ENCODE data around the gene AP1G2. TPM values are rescaled to one million over a fixed set of nuclear protein-coding genes. Genes with fewer than 3 reads are reported as not detected.
A peak's percentile ranks its signal among the peaks of the same experiment; 100 is the strongest.

The AP1G2 gene
- total and polyA plus RNA-seq, 2 of the 13 experiments (the other 11 are each of a cell fraction or from before 2014, with no cell fraction given): 96.9 to 611 TPM

DNA sequence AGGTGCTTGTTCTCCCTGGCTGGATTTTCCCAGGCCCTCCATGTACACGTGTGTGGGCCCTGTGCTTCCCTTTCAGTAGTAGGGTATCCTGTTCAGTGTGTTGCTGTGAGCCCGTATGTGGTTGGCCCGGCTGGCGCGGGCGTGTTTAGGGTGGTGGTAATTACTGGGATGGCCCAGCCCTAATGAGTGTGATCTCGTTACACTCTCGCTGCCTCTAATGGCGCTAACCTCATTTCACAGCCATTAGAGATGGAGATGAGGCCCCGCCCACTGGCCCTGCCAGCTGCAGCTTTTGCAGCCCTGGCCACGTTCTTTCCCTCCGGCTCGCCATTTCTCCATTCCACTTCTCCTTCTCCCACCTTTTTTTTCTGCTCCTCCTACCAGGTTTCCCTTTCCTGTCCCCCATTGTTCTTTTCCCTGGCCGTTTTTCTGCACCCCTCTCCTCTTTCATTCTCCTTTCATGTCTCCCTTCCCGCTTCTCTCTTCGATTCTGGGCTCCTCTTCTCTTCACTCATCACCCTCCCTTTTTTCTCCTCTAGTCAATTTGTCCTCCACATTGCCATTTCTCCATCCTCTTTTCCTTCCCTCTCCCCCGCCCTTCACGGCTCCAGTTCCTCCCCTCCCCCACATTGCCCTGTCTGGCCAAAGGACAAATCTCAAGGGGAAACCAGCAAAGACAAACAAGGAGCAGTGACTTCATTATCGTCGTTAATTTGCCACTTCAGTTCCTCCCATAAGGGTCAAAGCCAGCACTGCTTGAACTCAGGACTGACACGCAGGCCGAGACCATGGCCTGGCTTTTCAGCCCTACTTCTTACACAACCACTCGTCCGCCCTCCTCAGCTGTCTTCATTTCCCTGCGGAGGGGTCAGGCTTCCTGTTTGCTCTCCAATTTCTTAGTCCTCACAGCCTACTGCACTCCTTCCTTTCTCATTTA is 22.8 kb downstream of the AP1G2 start:
- H3K9me3 ChIP-seq (ENCODE audit: low read length): no peaks in the 10 kb centered on the region
- H3K9ac ChIP-seq (ENCODE audit: insufficient read depth, low read depth, low read length): no peak overlapping the region
- DNase-seq (ENCODE audit: low spot score): no peak
- WGBS (ENCODE audit: low lambda C conversion rate): 61% methylated on average over 25 of the region's 25 CpGs
- no peak overlapping the region for H3K27ac ChIP-seq (ENCODE audit: extremely low read length, insufficient read depth, low read length)
- peaks cover 53% of the 10 kb centered on the region for H3K4me1 ChIP-seq (ENCODE audit: insufficient read depth, low read length)
- intact Hi-C loops (cut with micrococcal nuclease; ENCODE audit: unreplicated experiment): no loop called here
- no peaks in the 10 kb centered on the region for H3K36me3 ChIP-seq (replicated peaks in 1 of 2; ENCODE audit: control insufficient read depth in 1 of 2, insufficient read depth in 2 of 2, low read length in 2 of 2)
- peak overlapping the region; percentile 55 for H3K4me2 ChIP-seq (ENCODE audit: low read depth, low read length)
- ChIA-PET POLR2A (no interaction called here), CTCF (ENCODE audit: low intra/inter-chr PET ratio, low total read pairs) (no interaction called here)
- peak; percentile 21; the same call in 2 of the 3 replicates for ATAC-seq
- no peak overlapping the region for H2AFZ ChIP-seq (ENCODE audit: low read length)
- no peak for FAIRE-seq
- H4K20me1 ChIP-seq (ENCODE audit: insufficient read depth, low read length): no peaks in the 10 kb centered on the region
- H3K79me2 ChIP-seq (ENCODE audit: insufficient read depth, low read length): no peaks in the 10 kb centered on the region
- in situ Hi-C loops (cut with HindIII; ENCODE audit: extremely low pct_ligation_motif_present, low pct_unique_long_range_greater_than_20kb): no loop called here
- BruUV-seq (replicated peaks): no TSS peak
- H3K27me3 ChIP-seq (ENCODE audit: control insufficient read depth in 1 of 2, insufficient read depth in 2 of 2, low read length in 2 of 2): no peaks in the 10 kb centered on the region
- no peak overlapping the region for H3K4me3 ChIP-seq (replicated peaks in 1 of 3; ENCODE audit: insufficient read depth in 1 of 3, low read depth in 2 of 3, low read length in 3 of 3)
- TF ChIP-seq, protein P1, sequence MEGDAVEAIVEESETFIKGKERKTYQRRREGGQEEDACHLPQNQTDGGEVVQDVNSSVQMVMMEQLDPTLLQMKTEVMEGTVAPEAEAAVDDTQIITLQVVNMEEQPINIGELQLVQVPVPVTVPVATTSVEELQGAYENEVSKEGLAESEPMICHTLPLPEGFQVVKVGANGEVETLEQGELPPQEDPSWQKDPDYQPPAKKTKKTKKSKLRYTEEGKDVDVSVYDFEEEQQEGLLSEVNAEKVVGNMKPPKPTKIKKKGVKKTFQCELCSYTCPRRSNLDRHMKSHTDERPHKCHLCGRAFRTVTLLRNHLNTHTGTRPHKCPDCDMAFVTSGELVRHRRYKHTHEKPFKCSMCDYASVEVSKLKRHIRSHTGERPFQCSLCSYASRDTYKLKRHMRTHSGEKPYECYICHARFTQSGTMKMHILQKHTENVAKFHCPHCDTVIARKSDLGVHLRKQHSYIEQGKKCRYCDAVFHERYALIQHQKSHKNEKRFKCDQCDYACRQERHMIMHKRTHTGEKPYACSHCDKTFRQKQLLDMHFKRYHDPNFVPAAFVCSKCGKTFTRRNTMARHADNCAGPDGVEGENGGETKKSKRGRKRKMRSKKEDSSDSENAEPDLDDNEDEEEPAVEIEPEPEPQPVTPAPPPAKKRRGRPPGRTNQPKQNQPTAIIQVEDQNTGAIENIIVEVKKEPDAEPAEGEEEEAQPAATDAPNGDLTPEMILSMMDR (CRISPR knock-in tag; IDR thresholded peaks at IDR 0.05): no peak
- TF ChIP-seq MXD4 (CRISPR knock-in tag; IDR thresholded peaks at IDR 0.05) (no peak), JARID2 (CRISPR knock-in tag; IDR thresholded peaks at IDR 0.05; ENCODE audit: insufficient replicate concordance) (no peak), POLR2G (IDR thresholded peaks at IDR 0.05; ENCODE audit: low read depth, low read length) (0 out of 2 replicates have a peak, but pooled peaks have one; percentile 12), RFX3 (CRISPR knock-in tag; IDR thresholded peaks at IDR 0.05) (no peak), ZNF329 (CRISPR knock-in tag; IDR thresholded peaks at IDR 0.05; ENCODE audit: low read depth) (no peak), EP300 (IDR thresholded peaks at IDR 0.05; ENCODE audit: low read depth in 2 of 2, low read length in 2 of 2) (no peak), EP300 (CRISPR knock-in tag; IDR thresholded peaks at IDR 0.05; ENCODE audit: borderline replicate concordance) (no peak), SIN3B (IDR thresholded peaks at IDR 0.05; ENCODE audit: low read length) (no peak), KAT2B (IDR thresholded peaks at IDR 0.05; ENCODE audit: borderline replicate concordance, low read depth, low read length) (peak; percentile 5; the same call in 1 of the 2 replicates), JUNB (CRISPR knock-in tag; IDR thresholded peaks at IDR 0.05; ENCODE audit: borderline replicate concordance) (0 out of 2 replicates have a peak, but pooled peaks have one; percentile 57)
- TF ChIP-seq, protein P2, sequence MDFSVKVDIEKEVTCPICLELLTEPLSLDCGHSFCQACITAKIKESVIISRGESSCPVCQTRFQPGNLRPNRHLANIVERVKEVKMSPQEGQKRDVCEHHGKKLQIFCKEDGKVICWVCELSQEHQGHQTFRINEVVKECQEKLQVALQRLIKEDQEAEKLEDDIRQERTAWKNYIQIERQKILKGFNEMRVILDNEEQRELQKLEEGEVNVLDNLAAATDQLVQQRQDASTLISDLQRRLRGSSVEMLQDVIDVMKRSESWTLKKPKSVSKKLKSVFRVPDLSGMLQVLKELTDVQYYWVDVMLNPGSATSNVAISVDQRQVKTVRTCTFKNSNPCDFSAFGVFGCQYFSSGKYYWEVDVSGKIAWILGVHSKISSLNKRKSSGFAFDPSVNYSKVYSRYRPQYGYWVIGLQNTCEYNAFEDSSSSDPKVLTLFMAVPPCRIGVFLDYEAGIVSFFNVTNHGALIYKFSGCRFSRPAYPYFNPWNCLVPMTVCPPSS (IDR thresholded peaks at IDR 0.05): 0 out of 2 replicates have a peak, but pooled peaks have one; percentile 82
- TF ChIP-seq, protein P3, sequence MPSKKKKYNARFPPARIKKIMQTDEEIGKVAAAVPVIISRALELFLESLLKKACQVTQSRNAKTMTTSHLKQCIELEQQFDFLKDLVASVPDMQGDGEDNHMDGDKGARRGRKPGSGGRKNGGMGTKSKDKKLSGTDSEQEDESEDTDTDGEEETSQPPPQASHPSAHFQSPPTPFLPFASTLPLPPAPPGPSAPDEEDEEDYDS (CRISPR knock-in tag; IDR thresholded peaks at IDR 0.05): no peak
- TF ChIP-seq, protein P4, sequence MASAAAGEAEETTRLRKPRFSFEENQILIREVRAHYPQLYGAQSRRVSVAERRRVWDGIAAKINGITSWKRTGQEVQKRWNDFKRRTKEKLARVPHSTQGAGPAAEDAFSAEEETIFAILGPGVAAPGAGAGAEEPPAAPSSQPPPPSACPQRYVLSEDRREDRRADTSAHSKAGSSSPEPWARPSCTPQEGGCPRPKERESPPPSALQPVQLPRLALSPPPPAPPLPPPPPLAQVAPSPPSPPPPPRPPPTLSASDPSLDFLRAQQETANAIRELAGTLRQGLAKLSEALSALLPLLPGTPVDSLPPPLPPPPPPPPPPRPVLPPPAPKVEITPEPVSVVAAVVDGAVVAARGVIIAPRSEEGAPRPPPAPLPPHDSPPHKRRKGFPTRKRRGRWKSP (CRISPR knock-in tag; IDR thresholded peaks at IDR 0.05): no peak
